ENCODE data around the gene LEUTX.

Gene LEUTX

DNA sequence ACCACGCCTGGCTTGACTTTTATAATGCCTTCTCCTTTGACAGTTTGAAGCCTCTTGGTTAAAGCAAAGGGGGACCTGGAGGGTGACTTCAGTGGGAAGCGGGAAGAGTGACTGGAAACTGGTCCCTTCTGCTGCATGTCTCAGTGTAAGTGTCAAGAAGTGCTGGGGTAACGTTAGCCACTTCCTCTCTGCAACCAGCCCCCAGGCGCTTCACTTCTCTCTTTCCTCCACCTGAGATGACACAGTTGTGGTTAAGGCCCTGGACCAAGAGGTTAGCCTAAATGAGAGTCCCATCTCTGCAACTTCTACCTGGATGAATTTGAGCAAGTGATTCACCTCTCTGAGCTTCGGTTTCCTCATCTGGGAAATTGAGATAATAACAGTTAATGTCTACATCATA, 16.3 kb downstream of the LEUTX start:
- Histone ChIP-seq H3K79me2 (ENCODE audit: control insufficient read depth, low read length) (no peaks in the 10 kb centered on the region), H3K9me3 (ENCODE audit: control insufficient read depth, insufficient read depth, low read length) (no peaks in the 10 kb centered on the region), H3K4me1 (ENCODE audit: control insufficient read depth, low read length) (peaks cover 5% of the 10 kb centered on the region), H4K20me1 (ENCODE audit: control insufficient read depth, insufficient read depth, low read depth, low read length) (no peaks in the 10 kb centered on the region), H3K27ac (ENCODE audit: low read depth, low read length) (no peak overlapping the region), H3K9me2 (replicated peaks; ENCODE audit: control insufficient read depth, low read length) (no peaks in the 10 kb centered on the region), H3F3A (ENCODE audit: control insufficient read depth, insufficient read depth) (no peaks in the 10 kb centered on the region), H3K4me3 (ENCODE audit: low read length) (no peak overlapping the region), H3K27me3 (ENCODE audit: control insufficient read depth, low read length) (peaks cover 24% of the 10 kb centered on the region), H3K4me2 (ENCODE audit: low read length) (no peak overlapping the region), H3K36me3 (ENCODE audit: control insufficient read depth, low read length) (no peaks in the 10 kb centered on the region)
- no peak for TF ChIP-seq EZH2phosphoT487 (IDR thresholded peaks at IDR 0.05; ENCODE audit: borderline replicate concordance, low read length)
- TF ChIP-seq, protein P1, sequence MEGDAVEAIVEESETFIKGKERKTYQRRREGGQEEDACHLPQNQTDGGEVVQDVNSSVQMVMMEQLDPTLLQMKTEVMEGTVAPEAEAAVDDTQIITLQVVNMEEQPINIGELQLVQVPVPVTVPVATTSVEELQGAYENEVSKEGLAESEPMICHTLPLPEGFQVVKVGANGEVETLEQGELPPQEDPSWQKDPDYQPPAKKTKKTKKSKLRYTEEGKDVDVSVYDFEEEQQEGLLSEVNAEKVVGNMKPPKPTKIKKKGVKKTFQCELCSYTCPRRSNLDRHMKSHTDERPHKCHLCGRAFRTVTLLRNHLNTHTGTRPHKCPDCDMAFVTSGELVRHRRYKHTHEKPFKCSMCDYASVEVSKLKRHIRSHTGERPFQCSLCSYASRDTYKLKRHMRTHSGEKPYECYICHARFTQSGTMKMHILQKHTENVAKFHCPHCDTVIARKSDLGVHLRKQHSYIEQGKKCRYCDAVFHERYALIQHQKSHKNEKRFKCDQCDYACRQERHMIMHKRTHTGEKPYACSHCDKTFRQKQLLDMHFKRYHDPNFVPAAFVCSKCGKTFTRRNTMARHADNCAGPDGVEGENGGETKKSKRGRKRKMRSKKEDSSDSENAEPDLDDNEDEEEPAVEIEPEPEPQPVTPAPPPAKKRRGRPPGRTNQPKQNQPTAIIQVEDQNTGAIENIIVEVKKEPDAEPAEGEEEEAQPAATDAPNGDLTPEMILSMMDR (IDR thresholded peaks at IDR 0.05; ENCODE audit: low read depth, low read length, poor library complexity, severe bottlenecking): no peak

DNA sequence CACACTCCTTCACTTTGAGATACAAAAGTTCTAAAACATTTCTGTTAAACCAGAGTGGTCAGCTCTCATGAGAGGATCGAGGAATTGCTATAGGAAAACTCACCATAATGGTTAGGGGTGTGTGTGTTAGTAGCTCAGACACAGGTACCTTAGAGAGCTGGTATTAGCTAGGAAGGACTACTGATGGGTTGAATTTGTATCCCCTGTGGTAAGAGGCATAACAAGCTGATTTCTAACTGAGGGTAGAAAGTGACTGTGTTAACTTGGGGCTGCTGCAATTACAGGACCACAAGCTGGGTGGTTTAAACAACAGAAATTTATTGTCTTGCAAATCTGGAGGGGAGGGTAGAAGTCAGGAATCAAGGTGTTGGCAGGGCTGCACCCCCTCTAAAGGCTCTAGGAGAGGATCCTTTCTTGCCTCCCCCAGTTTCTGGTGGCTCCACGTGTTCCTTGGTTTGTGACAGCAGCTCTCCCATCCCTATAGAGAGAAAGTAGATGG, 17.4 kb downstream of the LEUTX start:
- Histone ChIP-seq H3K9me3 (ENCODE audit: control insufficient read depth, insufficient read depth, low read length) (no peaks in the 10 kb centered on the region), H4K20me1 (ENCODE audit: control insufficient read depth, insufficient read depth, low read depth, low read length) (no peaks in the 10 kb centered on the region), H3K27me3 (ENCODE audit: control insufficient read depth, low read length) (peaks cover 24% of the 10 kb centered on the region), H3K4me2 (ENCODE audit: low read length) (no peak overlapping the region), H3K4me3 (ENCODE audit: low read length) (no peak overlapping the region), H3K9me2 (replicated peaks; ENCODE audit: control insufficient read depth, low read length) (no peaks in the 10 kb centered on the region), H3K27ac (ENCODE audit: low read depth, low read length) (no peak overlapping the region), H3K4me1 (ENCODE audit: control insufficient read depth, low read length) (peaks cover 5% of the 10 kb centered on the region), H3K79me2 (ENCODE audit: control insufficient read depth, low read length) (no peaks in the 10 kb centered on the region), H3K36me3 (ENCODE audit: control insufficient read depth, low read length) (no peaks in the 10 kb centered on the region), H3F3A (ENCODE audit: control insufficient read depth, insufficient read depth) (no peaks in the 10 kb centered on the region)
- no peak for TF ChIP-seq EZH2phosphoT487 (IDR thresholded peaks at IDR 0.05; ENCODE audit: borderline replicate concordance, low read length)
- TF ChIP-seq, protein P1 (IDR thresholded peaks at IDR 0.05; ENCODE audit: low read depth, low read length, poor library complexity, severe bottlenecking): no peak

DNA sequence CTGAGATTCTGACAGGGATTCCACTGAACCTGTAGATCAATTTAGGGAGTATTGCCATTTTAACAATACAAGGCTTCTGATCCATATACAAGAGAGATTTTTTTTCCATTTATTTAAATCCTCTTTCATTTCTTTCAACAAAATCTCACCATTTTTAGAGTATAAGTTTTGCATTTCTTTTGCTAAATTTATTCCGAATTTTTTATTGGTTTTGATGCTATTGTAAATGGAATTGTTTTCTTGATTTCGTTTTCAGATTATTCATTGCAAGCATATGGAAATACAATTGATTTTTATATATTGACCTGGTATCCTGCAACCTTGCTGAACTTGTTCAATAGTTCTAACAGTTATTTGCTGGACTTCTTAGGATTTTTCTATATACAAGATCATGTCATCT, 18.4 kb downstream of the LEUTX start:
- no peak overlapping the region for H3K4me2 ChIP-seq (ENCODE audit: low read length)
- no peaks in the 10 kb centered on the region for H4K20me1 ChIP-seq (ENCODE audit: control insufficient read depth, insufficient read depth, low read depth, low read length)
- no peaks in the 10 kb centered on the region for H3K9me2 ChIP-seq (replicated peaks; ENCODE audit: control insufficient read depth, low read length)
- no peak overlapping the region for H3K27ac ChIP-seq (ENCODE audit: low read depth, low read length)
- no peaks in the 10 kb centered on the region for H3K79me2 ChIP-seq (ENCODE audit: control insufficient read depth, low read length)
- no peaks in the 10 kb centered on the region for H3F3A ChIP-seq (ENCODE audit: control insufficient read depth, insufficient read depth)
- H3K36me3 ChIP-seq (ENCODE audit: control insufficient read depth, low read length): no peaks in the 10 kb centered on the region
- H3K4me3 ChIP-seq (ENCODE audit: low read length): no peak overlapping the region
- no peaks in the 10 kb centered on the region for H3K9me3 ChIP-seq (ENCODE audit: control insufficient read depth, insufficient read depth, low read length)
- TF ChIP-seq, protein P1 (IDR thresholded peaks at IDR 0.05; ENCODE audit: low read depth, low read length, poor library complexity, severe bottlenecking): no peak
- no peak for TF ChIP-seq EZH2phosphoT487 (IDR thresholded peaks at IDR 0.05; ENCODE audit: borderline replicate concordance, low read length)
- peaks cover 5% of the 10 kb centered on the region for H3K4me1 ChIP-seq (ENCODE audit: control insufficient read depth, low read length)
- H3K27me3 ChIP-seq (ENCODE audit: control insufficient read depth, low read length): peaks cover 24% of the 10 kb centered on the region

Data from DOHH2 (cell line).